ENCODE data around the gene DIAPH3.

- no peak for TF ChIP-seq ZNF660 (tag by site-specific recombination; IDR thresholded peaks at IDR 0.05)
- TF ChIP-seq, protein P1, sequence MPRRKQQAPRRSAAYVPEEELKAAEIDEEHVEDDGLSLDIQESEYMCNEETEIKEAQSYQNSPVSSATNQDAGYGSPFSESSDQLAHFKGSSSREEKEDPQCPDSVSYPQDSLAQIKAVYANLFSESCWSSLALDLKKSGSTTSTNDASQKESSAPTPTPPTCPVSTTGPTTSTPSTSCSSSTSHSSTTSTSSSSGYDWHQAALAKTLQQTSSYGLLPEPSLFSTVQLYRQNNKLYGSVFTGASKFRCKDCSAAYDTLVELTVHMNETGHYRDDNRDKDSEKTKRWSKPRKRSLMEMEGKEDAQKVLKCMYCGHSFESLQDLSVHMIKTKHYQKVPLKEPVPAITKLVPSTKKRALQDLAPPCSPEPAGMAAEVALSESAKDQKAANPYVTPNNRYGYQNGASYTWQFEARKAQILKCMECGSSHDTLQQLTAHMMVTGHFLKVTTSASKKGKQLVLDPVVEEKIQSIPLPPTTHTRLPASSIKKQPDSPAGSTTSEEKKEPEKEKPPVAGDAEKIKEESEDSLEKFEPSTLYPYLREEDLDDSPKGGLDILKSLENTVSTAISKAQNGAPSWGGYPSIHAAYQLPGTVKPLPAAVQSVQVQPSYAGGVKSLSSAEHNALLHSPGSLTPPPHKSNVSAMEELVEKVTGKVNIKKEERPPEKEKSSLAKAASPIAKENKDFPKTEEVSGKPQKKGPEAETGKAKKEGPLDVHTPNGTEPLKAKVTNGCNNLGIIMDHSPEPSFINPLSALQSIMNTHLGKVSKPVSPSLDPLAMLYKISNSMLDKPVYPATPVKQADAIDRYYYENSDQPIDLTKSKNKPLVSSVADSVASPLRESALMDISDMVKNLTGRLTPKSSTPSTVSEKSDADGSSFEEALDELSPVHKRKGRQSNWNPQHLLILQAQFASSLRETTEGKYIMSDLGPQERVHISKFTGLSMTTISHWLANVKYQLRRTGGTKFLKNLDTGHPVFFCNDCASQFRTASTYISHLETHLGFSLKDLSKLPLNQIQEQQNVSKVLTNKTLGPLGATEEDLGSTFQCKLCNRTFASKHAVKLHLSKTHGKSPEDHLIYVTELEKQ (tag by site-specific recombination; IDR thresholded peaks at IDR 0.05; ENCODE audit: borderline replicate concordance) = no peak
- no peak for TF ChIP-seq CTCF (tag by site-specific recombination; IDR thresholded peaks at IDR 0.05)
- TF ChIP-seq IKZF3 (tag by site-specific recombination; IDR thresholded peaks at IDR 0.05) = no peak
- TF ChIP-seq, protein P2, sequence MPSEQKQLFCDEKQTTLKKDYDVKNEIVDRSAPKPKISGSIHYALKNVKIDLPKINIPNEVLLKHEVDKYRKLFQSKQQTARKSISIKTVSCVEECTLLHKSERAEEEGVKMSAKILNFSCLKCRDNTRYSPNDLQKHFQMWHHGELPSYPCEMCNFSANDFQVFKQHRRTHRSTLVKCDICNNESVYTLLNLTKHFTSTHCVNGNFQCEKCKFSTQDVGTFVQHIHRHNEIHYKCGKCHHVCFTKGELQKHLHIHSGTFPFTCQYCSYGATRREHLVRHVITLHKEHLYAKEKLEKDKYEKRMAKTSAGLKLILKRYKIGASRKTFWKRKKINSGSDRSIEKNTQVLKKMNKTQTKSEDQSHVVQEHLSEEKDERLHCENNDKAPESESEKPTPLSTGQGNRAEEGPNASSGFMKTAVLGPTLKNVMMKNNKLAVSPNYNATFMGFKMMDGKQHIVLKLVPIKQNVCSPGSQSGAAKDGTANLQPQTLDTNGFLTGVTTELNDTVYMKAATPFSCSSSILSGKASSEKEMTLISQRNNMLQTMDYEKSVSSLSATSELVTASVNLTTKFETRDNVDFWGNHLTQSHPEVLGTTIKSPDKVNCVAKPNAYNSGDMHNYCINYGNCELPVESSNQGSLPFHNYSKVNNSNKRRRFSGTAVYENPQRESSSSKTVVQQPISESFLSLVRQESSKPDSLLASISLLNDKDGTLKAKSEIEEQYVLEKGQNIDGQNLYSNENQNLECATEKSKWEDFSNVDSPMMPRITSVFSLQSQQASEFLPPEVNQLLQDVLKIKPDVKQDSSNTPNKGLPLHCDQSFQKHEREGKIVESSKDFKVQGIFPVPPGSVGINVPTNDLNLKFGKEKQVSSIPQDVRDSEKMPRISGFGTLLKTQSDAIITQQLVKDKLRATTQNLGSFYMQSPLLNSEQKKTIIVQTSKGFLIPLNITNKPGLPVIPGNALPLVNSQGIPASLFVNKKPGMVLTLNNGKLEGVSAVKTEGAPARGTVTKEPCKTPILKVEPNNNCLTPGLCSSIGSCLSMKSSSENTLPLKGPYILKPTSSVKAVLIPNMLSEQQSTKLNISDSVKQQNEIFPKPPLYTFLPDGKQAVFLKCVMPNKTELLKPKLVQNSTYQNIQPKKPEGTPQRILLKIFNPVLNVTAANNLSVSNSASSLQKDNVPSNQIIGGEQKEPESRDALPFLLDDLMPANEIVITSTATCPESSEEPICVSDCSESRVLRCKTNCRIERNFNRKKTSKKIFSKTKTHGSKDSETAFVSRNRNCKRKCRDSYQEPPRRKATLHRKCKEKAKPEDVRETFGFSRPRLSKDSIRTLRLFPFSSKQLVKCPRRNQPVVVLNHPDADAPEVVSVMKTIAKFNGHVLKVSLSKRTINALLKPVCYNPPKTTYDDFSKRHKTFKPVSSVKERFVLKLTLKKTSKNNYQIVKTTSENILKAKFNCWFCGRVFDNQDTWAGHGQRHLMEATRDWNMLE (tag by site-specific recombination; conservative IDR thresholded peaks at IDR 0.05; ENCODE audit: low read depth) = no peak
- TF ChIP-seq KLF16 (tag by site-specific recombination; IDR thresholded peaks at IDR 0.05) = no peak
- no peak for TF ChIP-seq REST (tag by site-specific recombination; IDR thresholded peaks at IDR 0.05)
- TF ChIP-seq ZNF155 (tag by site-specific recombination; IDR thresholded peaks at IDR 0.05) = no peak
- no peak for TF ChIP-seq ZNF792 (tag by site-specific recombination; IDR thresholded peaks at IDR 0.05)
- no peak for TF ChIP-seq ZNF138 (tag by site-specific recombination; IDR thresholded peaks at IDR 0.05; ENCODE audit: borderline replicate concordance)
These were observed 180.9 kb downstream of the DIAPH3 start for GRCh38 chr13:59982631-59983382.
